ENCODE results near the gene SLC3A2. TPM values are rescaled to one million over a fixed set of nuclear protein-coding genes. Genes with fewer than 3 reads are reported as not detected.

The SLC3A2 gene
- total RNA-seq, 1 experiment from 2014 or later: 334 TPM

DNA sequence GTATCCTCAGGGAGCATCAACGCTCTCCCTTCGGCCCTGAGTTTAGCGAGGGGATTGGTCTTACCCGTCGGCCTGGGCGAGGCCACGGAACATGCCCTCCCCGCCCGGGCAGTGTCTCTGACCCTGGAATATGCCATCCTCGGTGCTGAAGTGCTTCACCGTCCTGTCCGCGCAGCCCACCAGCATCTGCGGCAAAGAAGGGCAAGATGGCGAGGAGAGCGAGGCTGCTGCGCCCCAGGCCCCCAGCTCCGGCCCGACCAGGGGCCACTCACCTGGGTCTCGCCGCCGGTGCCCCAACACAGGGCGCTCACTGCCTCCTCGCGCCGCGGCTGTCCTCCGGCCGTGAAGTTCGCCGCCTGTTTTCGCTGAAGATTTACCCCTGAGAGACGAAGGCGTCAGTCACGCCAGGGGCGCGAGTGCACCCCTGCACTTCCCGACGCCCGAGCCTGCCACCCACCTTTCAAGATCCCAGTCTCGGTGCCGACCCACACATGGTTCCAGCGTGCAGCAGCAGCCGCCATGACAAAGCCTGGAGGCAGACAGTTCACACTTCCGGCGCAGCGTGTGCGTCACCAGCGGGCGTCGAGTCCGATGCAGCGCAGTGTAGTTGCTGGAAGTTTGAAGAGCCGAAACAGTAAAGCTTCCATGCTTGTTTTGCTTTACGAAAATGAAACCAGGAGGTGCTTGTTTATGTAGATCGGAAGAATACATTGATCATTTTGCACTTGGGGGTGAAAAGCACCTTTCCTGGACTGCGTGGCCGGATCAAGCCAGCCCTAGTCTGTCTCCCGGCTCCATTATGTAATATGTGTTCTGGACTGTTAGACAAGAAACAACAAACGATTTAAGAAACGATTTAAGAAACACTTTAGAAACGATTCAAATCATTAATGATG, 41.4 kb upstream of the SLC3A2 start, which contains the start of gene WDR74 (continued):
- TF ChIP-seq, protein P1, sequence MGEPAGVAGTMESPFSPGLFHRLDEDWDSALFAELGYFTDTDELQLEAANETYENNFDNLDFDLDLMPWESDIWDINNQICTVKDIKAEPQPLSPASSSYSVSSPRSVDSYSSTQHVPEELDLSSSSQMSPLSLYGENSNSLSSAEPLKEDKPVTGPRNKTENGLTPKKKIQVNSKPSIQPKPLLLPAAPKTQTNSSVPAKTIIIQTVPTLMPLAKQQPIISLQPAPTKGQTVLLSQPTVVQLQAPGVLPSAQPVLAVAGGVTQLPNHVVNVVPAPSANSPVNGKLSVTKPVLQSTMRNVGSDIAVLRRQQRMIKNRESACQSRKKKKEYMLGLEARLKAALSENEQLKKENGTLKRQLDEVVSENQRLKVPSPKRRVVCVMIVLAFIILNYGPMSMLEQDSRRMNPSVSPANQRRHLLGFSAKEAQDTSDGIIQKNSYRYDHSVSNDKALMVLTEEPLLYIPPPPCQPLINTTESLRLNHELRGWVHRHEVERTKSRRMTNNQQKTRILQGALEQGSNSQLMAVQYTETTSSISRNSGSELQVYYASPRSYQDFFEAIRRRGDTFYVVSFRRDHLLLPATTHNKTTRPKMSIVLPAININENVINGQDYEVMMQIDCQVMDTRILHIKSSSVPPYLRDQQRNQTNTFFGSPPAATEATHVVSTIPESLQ (CRISPR knock-in tag; IDR thresholded peaks at IDR 0.05): no peak
- TF ChIP-seq ZNF232 (CRISPR knock-in tag; IDR thresholded peaks at IDR 0.05) (peak; percentile 82; the same call in 1 of the 2 replicates), RORB (CRISPR knock-in tag; IDR thresholded peaks at IDR 0.05) (no peak), ZNF138 (CRISPR knock-in tag; conservative IDR thresholded peaks at IDR 0.05) (no peak), ZBTB21 (CRISPR knock-in tag; IDR thresholded peaks at IDR 0.05; ENCODE audit: borderline replicate concordance) (no peak), SMAD4 (CRISPR knock-in tag; IDR thresholded peaks at IDR 0.05) (peak; percentile 76; the same call in 1 of the 2 replicates), TEAD1 (CRISPR knock-in tag; IDR thresholded peaks at IDR 0.05) (peak; percentile 93), MXD4 (CRISPR knock-in tag; IDR thresholded peaks at IDR 0.05; ENCODE audit: borderline replicate concordance) (no peak), CREM (CRISPR knock-in tag; IDR thresholded peaks at IDR 0.05) (peak; percentile 99), EMX1 (CRISPR knock-in tag; IDR thresholded peaks at IDR 0.05) (no peak), ZNF121 (CRISPR knock-in tag; IDR thresholded peaks at IDR 0.05) (no peak), NR2C2 (CRISPR knock-in tag; IDR thresholded peaks at IDR 0.05) (no peak)
- TF ChIP-seq, protein P2, sequence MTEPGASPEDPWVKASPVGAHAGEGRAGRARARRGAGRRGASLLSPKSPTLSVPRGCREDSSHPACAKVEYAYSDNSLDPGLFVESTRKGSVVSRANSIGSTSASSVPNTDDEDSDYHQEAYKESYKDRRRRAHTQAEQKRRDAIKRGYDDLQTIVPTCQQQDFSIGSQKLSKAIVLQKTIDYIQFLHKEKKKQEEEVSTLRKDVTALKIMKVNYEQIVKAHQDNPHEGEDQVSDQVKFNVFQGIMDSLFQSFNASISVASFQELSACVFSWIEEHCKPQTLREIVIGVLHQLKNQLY (CRISPR knock-in tag; IDR thresholded peaks at IDR 0.05): no peak
- TF ChIP-seq, protein P3, sequence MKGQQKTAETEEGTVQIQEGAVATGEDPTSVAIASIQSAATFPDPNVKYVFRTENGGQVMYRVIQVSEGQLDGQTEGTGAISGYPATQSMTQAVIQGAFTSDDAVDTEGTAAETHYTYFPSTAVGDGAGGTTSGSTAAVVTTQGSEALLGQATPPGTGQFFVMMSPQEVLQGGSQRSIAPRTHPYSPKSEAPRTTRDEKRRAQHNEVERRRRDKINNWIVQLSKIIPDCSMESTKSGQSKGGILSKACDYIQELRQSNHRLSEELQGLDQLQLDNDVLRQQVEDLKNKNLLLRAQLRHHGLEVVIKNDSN (CRISPR knock-in tag; IDR thresholded peaks at IDR 0.05): peak; percentile 47; the same call in 1 of the 2 replicates
- TF ChIP-seq, protein P4, sequence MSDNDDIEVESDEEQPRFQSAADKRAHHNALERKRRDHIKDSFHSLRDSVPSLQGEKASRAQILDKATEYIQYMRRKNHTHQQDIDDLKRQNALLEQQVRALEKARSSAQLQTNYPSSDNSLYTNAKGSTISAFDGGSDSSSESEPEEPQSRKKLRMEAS (CRISPR knock-in tag; IDR thresholded peaks at IDR 0.05): peak; percentile 95
- TF ChIP-seq, protein P5, sequence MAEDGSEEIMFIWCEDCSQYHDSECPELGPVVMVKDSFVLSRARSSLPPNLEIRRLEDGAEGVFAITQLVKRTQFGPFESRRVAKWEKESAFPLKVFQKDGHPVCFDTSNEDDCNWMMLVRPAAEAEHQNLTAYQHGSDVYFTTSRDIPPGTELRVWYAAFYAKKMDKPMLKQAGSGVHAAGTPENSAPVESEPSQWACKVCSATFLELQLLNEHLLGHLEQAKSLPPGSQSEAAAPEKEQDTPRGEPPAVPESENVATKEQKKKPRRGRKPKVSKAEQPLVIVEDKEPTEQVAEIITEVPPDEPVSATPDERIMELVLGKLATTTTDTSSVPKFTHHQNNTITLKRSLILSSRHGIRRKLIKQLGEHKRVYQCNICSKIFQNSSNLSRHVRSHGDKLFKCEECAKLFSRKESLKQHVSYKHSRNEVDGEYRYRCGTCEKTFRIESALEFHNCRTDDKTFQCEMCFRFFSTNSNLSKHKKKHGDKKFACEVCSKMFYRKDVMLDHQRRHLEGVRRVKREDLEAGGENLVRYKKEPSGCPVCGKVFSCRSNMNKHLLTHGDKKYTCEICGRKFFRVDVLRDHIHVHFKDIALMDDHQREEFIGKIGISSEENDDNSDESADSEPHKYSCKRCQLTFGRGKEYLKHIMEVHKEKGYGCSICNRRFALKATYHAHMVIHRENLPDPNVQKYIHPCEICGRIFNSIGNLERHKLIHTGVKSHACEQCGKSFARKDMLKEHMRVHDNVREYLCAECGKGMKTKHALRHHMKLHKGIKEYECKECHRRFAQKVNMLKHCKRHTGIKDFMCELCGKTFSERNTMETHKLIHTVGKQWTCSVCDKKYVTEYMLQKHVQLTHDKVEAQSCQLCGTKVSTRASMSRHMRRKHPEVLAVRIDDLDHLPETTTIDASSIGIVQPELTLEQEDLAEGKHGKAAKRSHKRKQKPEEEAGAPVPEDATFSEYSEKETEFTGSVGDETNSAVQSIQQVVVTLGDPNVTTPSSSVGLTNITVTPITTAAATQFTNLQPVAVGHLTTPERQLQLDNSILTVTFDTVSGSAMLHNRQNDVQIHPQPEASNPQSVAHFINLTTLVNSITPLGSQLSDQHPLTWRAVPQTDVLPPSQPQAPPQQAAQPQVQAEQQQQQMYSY (CRISPR knock-in tag; IDR thresholded peaks at IDR 0.05): no peak
- TF ChIP-seq, protein P6, sequence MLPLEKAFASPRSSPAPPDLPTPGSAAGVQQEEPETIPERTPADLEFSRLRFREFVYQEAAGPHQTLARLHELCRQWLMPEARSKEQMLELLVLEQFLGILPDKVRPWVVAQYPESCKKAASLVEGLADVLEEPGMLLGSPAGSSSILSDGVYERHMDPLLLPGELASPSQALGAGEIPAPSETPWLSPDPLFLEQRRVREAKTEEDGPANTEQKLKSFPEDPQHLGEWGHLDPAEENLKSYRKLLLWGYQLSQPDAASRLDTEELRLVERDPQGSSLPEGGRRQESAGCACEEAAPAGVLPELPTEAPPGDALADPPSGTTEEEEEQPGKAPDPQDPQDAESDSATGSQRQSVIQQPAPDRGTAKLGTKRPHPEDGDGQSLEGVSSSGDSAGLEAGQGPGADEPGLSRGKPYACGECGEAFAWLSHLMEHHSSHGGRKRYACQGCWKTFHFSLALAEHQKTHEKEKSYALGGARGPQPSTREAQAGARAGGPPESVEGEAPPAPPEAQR (CRISPR knock-in tag; IDR thresholded peaks at IDR 0.05): no peak
- TF ChIP-seq, protein P7, sequence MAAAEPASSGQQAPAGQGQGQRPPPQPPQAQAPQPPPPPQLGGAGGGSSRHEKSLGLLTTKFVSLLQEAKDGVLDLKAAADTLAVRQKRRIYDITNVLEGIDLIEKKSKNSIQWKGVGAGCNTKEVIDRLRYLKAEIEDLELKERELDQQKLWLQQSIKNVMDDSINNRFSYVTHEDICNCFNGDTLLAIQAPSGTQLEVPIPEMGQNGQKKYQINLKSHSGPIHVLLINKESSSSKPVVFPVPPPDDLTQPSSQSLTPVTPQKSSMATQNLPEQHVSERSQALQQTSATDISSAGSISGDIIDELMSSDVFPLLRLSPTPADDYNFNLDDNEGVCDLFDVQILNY (CRISPR knock-in tag; IDR thresholded peaks at IDR 0.05): 0 out of 2 replicates have a peak, but pooled peaks have one; percentile 29
- TF ChIP-seq, protein P8, sequence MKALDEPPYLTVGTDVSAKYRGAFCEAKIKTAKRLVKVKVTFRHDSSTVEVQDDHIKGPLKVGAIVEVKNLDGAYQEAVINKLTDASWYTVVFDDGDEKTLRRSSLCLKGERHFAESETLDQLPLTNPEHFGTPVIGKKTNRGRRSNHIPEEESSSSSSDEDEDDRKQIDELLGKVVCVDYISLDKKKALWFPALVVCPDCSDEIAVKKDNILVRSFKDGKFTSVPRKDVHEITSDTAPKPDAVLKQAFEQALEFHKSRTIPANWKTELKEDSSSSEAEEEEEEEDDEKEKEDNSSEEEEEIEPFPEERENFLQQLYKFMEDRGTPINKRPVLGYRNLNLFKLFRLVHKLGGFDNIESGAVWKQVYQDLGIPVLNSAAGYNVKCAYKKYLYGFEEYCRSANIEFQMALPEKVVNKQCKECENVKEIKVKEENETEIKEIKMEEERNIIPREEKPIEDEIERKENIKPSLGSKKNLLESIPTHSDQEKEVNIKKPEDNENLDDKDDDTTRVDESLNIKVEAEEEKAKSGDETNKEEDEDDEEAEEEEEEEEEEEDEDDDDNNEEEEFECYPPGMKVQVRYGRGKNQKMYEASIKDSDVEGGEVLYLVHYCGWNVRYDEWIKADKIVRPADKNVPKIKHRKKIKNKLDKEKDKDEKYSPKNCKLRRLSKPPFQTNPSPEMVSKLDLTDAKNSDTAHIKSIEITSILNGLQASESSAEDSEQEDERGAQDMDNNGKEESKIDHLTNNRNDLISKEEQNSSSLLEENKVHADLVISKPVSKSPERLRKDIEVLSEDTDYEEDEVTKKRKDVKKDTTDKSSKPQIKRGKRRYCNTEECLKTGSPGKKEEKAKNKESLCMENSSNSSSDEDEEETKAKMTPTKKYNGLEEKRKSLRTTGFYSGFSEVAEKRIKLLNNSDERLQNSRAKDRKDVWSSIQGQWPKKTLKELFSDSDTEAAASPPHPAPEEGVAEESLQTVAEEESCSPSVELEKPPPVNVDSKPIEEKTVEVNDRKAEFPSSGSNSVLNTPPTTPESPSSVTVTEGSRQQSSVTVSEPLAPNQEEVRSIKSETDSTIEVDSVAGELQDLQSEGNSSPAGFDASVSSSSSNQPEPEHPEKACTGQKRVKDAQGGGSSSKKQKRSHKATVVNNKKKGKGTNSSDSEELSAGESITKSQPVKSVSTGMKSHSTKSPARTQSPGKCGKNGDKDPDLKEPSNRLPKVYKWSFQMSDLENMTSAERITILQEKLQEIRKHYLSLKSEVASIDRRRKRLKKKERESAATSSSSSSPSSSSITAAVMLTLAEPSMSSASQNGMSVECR (CRISPR knock-in tag; IDR thresholded peaks at IDR 0.05; ENCODE audit: borderline replicate concordance): peak; percentile 95; the same call in 1 of the 2 replicates
- TF ChIP-seq, protein P9, sequence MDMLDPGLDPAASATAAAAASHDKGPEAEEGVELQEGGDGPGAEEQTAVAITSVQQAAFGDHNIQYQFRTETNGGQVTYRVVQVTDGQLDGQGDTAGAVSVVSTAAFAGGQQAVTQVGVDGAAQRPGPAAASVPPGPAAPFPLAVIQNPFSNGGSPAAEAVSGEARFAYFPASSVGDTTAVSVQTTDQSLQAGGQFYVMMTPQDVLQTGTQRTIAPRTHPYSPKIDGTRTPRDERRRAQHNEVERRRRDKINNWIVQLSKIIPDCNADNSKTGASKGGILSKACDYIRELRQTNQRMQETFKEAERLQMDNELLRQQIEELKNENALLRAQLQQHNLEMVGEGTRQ (CRISPR knock-in tag; IDR thresholded peaks at IDR 0.05): peak; percentile 60
- TF ChIP-seq, protein P10, sequence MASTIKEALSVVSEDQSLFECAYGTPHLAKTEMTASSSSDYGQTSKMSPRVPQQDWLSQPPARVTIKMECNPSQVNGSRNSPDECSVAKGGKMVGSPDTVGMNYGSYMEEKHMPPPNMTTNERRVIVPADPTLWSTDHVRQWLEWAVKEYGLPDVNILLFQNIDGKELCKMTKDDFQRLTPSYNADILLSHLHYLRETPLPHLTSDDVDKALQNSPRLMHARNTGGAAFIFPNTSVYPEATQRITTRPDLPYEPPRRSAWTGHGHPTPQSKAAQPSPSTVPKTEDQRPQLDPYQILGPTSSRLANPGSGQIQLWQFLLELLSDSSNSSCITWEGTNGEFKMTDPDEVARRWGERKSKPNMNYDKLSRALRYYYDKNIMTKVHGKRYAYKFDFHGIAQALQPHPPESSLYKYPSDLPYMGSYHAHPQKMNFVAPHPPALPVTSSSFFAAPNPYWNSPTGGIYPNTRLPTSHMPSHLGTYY (CRISPR knock-in tag; IDR thresholded peaks at IDR 0.05): no peak
